ENCODE results near the gene GBP4. TPM values are rescaled to one million over a fixed set of nuclear protein-coding genes. Genes with fewer than 3 reads are reported as not detected.

The GBP4 gene
- total and polyA plus RNA-seq, 2 of the 4 experiments (the other 2 are of a cell fraction) = not detected

DNA sequence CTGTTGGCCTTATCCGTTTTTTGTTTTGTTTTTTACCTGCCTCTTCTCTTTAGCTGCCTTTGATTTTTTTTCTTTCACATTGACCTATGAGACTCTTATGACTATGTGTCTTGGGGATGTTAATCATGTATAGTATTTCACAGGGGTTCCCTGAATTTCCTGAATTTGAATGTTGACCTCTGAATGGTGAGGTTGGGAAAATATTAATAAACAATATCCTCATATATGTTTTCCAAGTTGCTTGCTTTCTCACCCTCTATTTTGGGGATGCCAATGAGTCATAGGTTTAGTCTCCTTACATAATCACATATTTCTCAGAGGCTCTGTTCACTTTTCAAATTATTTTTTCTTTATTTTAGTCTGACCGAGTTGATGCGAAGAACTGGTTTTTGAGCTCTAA lies 44.3 kb upstream of the GBP4 start:
- in situ Hi-C loops (cut with MboI; ENCODE audit: low sequenced_read_pairs) = no loop called here

More for the DNA sequence above, 44.3 kb upstream of the GBP4 start:
- dilution Hi-C loops (cut with HindIII; ENCODE audit: low sequenced_read_pairs, unreplicated experiment) = no loop called here
- ATAC-seq (ENCODE audit: low read depth) = no peak
- Histone ChIP-seq H2AK5ac (ENCODE audit: low read depth, low read length) (no peak overlapping the region), H3K4me2 (ENCODE audit: low read depth, low read length) (no peak overlapping the region), H3K9me3 (ENCODE audit: control insufficient read depth, insufficient read depth, low read length) (no peaks in the 10 kb centered on the region), H3K18ac (ENCODE audit: low read depth, low read length) (no peak overlapping the region), H3K14ac (replicated peaks; ENCODE audit: low read depth, low read length) (no peak overlapping the region), H2BK15ac (ENCODE audit: low read depth, low read length) (no peak overlapping the region), H2AK9ac (replicated peaks; ENCODE audit: low read depth, low read length, poor library complexity) (no peak overlapping the region), H3K27me3 (ENCODE audit: control insufficient read depth, insufficient read depth, low read length) (no peaks in the 10 kb centered on the region), H2BK20ac (ENCODE audit: low read depth, low read length) (no peak overlapping the region), H4K5ac (ENCODE audit: low read depth, low read length) (no peak overlapping the region), H3K23ac (ENCODE audit: low read depth, low read length) (no peak overlapping the region), H3K36me3 (ENCODE audit: control insufficient read depth, insufficient read depth, low read length) (no peaks in the 10 kb centered on the region), H4K91ac (ENCODE audit: insufficient read depth, low read depth, low read length) (no peak overlapping the region), H3K56ac (ENCODE audit: extremely low read depth, insufficient read depth, low read length) (no peak overlapping the region), H3K4me3 (ENCODE audit: insufficient read depth, low read depth, low read length) (no peak overlapping the region), H3K79me1 (ENCODE audit: low read depth in 1 of 2, low read length in 2 of 2) (no peaks in the 10 kb centered on the region), H3K4me1 (ENCODE audit: control insufficient read depth, insufficient read depth, low read length) (no peaks in the 10 kb centered on the region), H2AFZ (replicated peaks; ENCODE audit: low read length, poor library complexity) (no peak overlapping the region), H4K20me1 (ENCODE audit: insufficient read depth, low read length) (no peaks in the 10 kb centered on the region), H2BK5ac (ENCODE audit: low read depth, low read length, poor library complexity, severe bottlenecking) (no peak overlapping the region), H3K27ac (ENCODE audit: insufficient read depth, low read length) (no peak overlapping the region), H3K4ac (ENCODE audit: low read depth, low read length) (no peak overlapping the region), H3K9me1 (ENCODE audit: insufficient read depth, low read length) (no peaks in the 10 kb centered on the region), H3K9ac (ENCODE audit: low read depth, low read length) (no peak overlapping the region), H2BK120ac (ENCODE audit: low read depth, low read length) (no peak overlapping the region), H4K8ac (ENCODE audit: low read depth in 2 of 2, low read length in 2 of 2) (no peak overlapping the region)
- intact Hi-C loops (cut with micrococcal nuclease) = no loop called here
- no TSS peak for BruUV-seq (replicated peaks)
- ChIA-PET CTCF (no interaction called here), POLR2A (ENCODE audit: unreplicated experiment) (no interaction called here)
- TF ChIP-seq NFE2L2 (IDR thresholded peaks at IDR 0.05; ENCODE audit: low read depth, low read length) (no peak), MAFK (IDR thresholded peaks at IDR 0.05; ENCODE audit: low read depth, low read length) (no peak)
- no peak for DNase-seq
- no CpG with 5 or more reads among the region's 3 CpGs for WGBS, 2 experiments (ENCODE audit: extremely low coverage in 2 of 2, insufficient read length in 1 of 2)
